KOPT-K1 (cell line): ENCODE measurements around the gene HHIPL1.
A peak's percentile ranks its signal among the peaks of the same experiment; 100 is the strongest.

Source experiments
- H3K27ac ChIP-seq: fragments of 200-600 bp; sonication (generic); 2 replicates; pipeline ENCODE4 v1.5.1; 2016; ENCODE audit warnings: antibody characterized with exemption, mild to moderate bottlenecking, low read depth, low read length; ENCODE audit not compliant: poor library complexity, severe bottlenecking
- H3K36me3 ChIP-seq: fragments of 200-600 bp; sonication (generic); 2 replicates; pipeline ENCODE4 v1.5.1; 2017; ENCODE audit warnings: antibody characterized with exemption, mild to moderate bottlenecking, low read length, moderate library complexity; ENCODE audit not compliant: insufficient read depth
- H3K9me3 ChIP-seq: fragments of 200-600 bp; sonication (generic); 2 replicates; pipeline ENCODE4 v1.5.1; 2017; ENCODE audit warnings: antibody characterized with exemption, low read length, mild to moderate bottlenecking; ENCODE audit not compliant: insufficient read depth, poor library complexity, severe bottlenecking

HHIPL1 gene

GRCh38 chr14:99644723-99645544, at the start of gene HHIPL1:
Gene HHIPL1, plus strand, starts transcription at chr14:99645129. Its CDS starts 79 bp downstream, at chr14:99645208.
- Histone ChIP-seq H3K36me3 (no peaks in the 10 kb centered on the region), H3K27ac (no peak within 1 kb of the TSS), H3K9me3 (no peaks in the 10 kb centered on the region)

- Histone ChIP-seq H3K9me3 (no peaks in the 10 kb centered on the region), H3K27ac (peak overlapping the region; percentile 52), H3K36me3 (no peaks in the 10 kb centered on the region; the same call in 1 of the 2 replicates)
These were observed 49.4 kb upstream of the HHIPL1 start for GRCh38 chr14:99595524-99595923.

- Histone ChIP-seq H3K36me3 (no peaks in the 10 kb centered on the region; the same call in 1 of the 2 replicates), H3K9me3 (no peaks in the 10 kb centered on the region), H3K27ac (peak overlapping the region; percentile 24)
These were observed 48.8 kb upstream of the HHIPL1 start for GRCh38 chr14:99596071-99596627.

GRCh38 chr14:99596772-99597171, 48.2 kb upstream of the HHIPL1 start:
- Histone ChIP-seq H3K36me3 (no peaks in the 10 kb centered on the region; the same call in 1 of the 2 replicates), H3K9me3 (no peaks in the 10 kb centered on the region), H3K27ac (peak overlapping the region; percentile 24)

GRCh38 chr14:99597911-99598600, 46.9 kb upstream of the HHIPL1 start:
- Histone ChIP-seq H3K27ac (no peak overlapping the region), H3K36me3 (no peaks in the 10 kb centered on the region; the same call in 1 of the 2 replicates), H3K9me3 (no peaks in the 10 kb centered on the region)

GRCh38 chr14:99598774-99599173, 46.2 kb upstream of the HHIPL1 start:
- Histone ChIP-seq H3K36me3 (no peaks in the 10 kb centered on the region; the same call in 1 of the 2 replicates), H3K27ac (no peak overlapping the region), H3K9me3 (no peaks in the 10 kb centered on the region)

GRCh38 chr14:99599393-99599792, 45.5 kb upstream of the HHIPL1 start:
- Histone ChIP-seq H3K27ac (no peak overlapping the region), H3K36me3 (no peaks in the 10 kb centered on the region; the same call in 1 of the 2 replicates), H3K9me3 (no peaks in the 10 kb centered on the region)

- Histone ChIP-seq H3K36me3 (no peaks in the 10 kb centered on the region; the same call in 1 of the 2 replicates), H3K9me3 (no peaks in the 10 kb centered on the region), H3K27ac (no peak overlapping the region)
These were observed 44.6 kb upstream of the HHIPL1 start for GRCh38 chr14:99600232-99600888.

GRCh38 chr14:99601361-99601831, 43.5 kb upstream of the HHIPL1 start:
- Histone ChIP-seq H3K9me3 (no peaks in the 10 kb centered on the region), H3K36me3 (no peaks in the 10 kb centered on the region; the same call in 1 of the 2 replicates), H3K27ac (no peak overlapping the region)

- Histone ChIP-seq H3K9me3 (no peaks in the 10 kb centered on the region), H3K27ac (peak overlapping the region; percentile 31)
These were observed 42.7 kb upstream of the HHIPL1 start for GRCh38 chr14:99602054-99602787.

GRCh38 chr14:99602788-99603415, 42.0 kb upstream of the HHIPL1 start:
- H3K9me3 ChIP-seq: no peaks in the 10 kb centered on the region
- H3K27ac ChIP-seq: peak overlapping the region; percentile 31
- no peaks in the 10 kb centered on the region; the same call in 1 of the 2 replicates for H3K36me3 ChIP-seq

More at GRCh38 chr14:99602054-99602787, 42.7 kb upstream of the HHIPL1 start:
- H3K36me3 ChIP-seq: no peaks in the 10 kb centered on the region; the same call in 1 of the 2 replicates

- H3K27ac ChIP-seq: peak within 1 kb of the TSS; percentile 92
- no peaks in the 10 kb centered on the region for H3K9me3 ChIP-seq
- no peaks in the 10 kb centered on the region; the same call in 1 of the 2 replicates for H3K36me3 ChIP-seq
These were observed 41.3 kb upstream of the HHIPL1 start, which contains the start of gene CCDC85C for GRCh38 chr14:99603471-99604277. Gene CCDC85C, minus strand, starts transcription at chr14:99604207. Its CDS starts 248 bp downstream, at chr14:99603959.

GRCh38 chr14:99604278-99604765, 40.6 kb upstream of the HHIPL1 start:
- Histone ChIP-seq H3K36me3 (no peaks in the 10 kb centered on the region; the same call in 1 of the 2 replicates), H3K9me3 (no peaks in the 10 kb centered on the region), H3K27ac (peak overlapping the region; percentile 92)
